HG03175 (cell line): ENCODE measurements around the gene ROBO1.

Experiments
- ATAC-seq: cut with Tn5 transposase; IDR thresholded peaks from one replicate; pipeline ENCODE4 v1.9.1; 2021; ENCODE audit warnings: mild to moderate bottlenecking, moderate library complexity; ENCODE audit not compliant: unreplicated experiment

Gene ROBO1

DNA sequence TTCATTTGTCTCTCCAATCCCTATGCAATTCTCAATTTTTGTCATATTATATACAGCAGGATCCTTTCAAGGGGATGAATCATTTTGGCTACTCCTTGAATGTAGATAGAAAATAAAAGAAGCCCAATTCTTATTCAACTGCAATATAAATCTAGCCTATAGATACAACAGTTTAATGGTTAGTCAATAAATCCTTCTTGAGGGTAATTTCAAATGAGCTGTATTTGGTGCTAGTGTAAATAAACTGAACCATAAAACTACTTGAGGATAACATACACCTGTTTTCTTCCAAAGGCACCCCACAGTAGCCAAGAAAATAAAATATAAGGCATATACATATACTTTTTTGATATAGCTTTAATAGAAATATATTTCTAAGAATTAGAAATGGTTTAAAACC lies 830.3 kb downstream of the ROBO1 start:
- ATAC-seq, result no peak

DNA sequence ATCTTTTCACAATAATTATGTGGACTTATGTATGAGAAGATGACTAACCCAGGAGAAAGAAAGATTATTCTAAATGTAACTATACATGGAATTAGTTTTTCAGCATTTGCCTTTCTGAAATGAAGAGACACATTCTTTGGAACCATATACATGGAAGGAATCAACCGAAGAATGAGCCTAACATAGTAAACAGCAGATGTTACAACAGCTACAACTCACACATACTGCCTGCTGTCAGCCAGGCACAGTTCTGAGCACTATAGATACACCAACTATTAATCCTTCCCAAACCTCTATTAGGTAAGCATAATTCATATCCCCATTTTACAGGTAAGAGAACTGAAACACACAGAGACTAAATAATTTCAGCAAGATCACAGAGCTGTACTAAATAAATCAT lies 840.0 kb downstream of the ROBO1 start:
- ATAC-seq, result no peak

DNA sequence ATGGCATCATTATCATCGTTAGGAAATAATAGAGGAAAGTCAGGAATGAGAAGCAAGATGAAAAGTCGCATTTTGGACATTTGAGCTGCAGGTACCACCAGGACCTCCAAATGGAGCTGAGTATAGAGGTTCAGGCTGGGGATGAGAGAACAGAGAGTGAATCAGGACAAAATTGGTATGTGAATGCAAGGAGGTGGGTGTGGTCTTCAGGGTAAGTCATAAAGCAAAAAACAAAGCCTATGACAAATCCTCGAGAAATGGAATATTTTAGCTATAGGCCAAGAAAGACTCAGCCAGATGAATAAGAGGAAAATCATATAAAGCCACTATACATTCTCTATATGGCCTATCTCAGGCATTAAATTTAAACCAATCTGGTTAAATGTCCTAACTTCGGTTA lies 841.3 kb downstream of the ROBO1 start:
- ATAC-seq, result no peak

DNA sequence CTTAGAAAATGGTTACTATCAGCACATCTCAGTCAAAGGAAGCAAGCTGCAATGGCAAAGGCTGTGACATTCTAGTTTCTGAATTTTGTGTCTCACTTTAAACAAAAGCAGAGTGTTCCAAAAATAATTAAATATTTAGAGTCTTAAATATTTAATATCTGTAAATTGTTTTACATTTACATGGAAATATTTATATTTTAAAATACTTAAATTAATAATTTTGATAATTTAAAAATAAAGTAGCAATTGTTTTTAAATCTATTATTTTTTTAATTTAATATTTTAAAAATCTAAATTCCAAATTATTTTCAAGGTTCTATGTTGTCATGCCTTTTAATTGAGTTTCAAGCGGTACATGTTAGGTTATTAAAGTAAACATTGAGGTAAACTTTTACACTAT lies 843.1 kb downstream of the ROBO1 start:
- no peak for ATAC-seq

DNA sequence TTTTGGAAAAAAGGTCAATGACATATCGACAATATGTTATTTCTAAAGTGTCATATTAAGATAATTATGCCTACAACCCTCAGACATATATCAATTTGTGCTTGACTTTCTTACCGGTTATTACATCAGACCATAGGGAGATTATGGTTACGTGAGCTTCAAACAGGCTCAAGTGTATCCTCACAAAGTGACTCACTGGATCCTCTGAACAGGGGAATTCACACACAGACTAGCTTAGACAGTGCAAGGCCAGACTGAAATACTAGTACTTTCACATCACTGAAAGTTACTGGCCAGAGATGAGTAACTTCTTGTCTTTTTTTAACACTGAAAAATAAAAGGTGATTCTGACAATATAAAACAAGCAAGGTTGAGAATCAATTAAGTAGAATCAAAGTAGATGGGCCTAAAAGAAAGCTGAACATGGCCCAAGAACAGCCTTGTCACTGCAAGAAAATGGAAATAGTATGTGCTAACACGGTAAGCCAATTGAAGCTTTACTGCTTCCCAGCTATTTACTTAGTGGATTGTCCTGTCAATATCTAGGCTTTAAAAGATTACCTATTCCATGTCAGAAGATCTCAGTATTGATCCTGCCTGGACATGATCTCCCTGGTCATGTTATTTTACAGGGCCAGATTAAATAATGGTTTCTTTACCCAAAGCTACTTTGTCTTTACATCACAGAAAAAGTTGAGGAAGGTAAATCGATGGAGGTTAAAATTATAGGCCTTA lies 848.6 kb downstream of the ROBO1 start:
- no peak for ATAC-seq

DNA sequence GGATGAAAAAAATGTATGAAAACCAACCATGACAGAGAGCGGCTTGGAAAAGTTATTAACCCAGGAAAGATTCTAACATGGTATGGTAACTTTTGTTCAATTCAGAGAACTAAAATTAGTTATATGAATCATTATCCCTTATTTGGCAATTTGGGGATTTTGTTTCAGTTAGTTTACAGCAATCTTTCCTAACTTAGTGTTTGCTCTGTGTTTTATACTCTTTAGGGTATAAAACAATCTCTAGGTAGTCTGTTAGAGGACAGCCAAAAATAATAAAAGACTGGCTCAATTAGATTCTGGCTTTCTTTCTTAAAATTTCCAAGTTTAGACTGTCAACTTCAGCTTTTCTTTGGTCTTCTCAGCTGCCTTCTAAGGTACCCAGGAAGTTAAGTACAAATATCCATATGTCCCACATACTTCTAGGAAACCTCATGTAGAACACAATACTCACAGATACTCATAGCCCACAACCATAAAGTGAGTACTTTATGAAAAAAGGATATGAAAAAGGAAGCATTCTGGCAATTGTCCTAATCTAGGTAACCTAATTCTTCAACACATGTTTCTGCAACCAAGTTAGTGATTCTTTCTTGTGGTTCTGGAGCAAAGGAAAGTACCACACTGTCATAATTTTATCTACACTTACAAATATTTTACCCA lies 849.3 kb downstream of the ROBO1 start:
- no peak for ATAC-seq

DNA sequence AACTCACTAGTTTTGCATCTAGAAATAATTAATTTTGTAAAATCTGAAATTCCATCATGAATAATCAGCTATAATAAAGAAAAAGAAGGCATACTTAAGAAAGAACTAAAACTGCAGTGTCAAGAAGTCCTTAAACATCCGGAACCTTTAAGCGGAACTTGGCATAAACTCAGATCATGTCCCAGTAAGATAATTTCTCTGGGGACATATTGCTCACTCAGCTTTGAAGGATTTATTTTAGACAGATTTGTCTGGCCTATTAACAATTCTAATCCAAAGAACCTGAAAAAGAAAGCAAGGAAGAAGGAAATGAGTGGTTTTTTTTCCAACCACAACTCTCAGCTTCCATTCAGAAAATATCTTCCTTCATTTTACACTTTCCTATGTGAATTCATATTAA lies 850.3 kb downstream of the ROBO1 start:
- ATAC-seq, result no peak

DNA sequence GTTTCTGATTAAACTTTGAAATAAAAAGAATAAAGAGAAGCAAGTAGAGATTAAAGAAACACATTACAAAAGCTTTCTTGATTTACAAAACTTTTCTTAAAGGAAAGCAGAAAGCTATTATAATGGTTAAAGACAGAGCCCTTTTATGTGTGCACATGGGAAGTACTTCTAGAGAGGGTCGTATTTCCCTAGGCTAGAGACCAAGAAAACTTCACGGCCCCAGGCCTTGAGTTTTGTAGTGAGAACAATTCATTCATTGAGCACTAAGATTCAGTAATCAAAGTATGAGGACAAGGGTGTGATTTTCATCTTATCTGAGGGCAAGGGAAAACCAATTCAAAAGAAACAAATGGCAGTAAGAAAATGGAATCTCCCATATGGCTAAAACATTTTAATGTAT lies 854.1 kb downstream of the ROBO1 start:
- no peak for ATAC-seq

DNA sequence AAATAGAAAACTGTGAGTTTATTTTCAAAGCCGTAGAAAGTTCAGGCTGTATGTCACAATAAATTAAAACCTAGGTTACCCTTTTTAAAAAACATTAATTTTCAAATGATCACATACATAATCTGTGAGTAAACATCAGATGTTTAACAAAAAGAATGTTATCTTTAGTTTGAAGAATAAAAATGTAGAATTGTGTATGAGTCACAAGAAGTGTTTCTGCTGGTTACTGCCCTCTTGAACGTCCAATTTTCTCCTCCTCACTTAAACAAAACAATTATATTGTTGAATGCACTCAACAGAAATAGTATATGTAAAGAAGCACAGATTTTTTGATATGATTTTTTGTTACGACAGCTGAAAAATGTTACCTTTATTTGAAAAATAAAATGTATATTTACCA lies 855.1 kb downstream of the ROBO1 start:
- no peak for ATAC-seq

DNA sequence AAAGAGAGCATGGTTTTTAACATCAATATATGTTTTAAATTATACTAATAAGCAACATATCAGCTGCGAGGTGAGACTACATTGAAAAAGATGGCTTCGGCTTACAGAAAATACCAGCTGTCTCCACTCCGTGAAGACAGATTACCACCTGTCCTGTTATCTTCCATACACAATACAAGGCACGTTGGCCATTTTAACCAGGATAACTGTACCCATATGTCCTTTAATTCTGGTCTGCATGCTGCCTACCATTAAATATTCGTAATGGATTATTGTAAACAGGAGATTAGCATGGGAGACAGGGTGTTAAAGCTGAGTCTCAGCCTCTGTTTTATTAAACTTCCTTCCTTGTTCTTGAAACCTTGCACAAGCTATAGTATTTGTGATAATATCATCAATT lies 855.5 kb downstream of the ROBO1 start:
- ATAC-seq, result no peak

DNA sequence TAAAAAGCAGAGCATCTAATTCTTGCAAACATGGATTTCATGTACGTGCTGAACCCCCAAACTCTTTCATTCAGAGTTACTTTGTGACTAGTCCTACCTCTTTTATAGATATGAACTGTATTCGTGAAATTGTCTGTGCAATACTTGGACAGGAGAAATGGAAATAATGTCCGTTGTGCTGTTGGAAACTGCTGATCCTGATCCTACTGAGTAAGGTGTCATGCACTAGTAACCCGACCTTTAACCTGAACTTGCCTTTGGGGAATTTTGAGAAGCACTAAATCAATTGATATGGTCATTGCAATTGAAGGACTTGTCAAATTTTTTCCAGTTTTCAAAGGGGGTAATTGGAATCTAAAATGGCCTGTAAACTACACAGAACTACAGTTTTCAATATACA lies 856.4 kb downstream of the ROBO1 start:
- no peak for ATAC-seq

DNA sequence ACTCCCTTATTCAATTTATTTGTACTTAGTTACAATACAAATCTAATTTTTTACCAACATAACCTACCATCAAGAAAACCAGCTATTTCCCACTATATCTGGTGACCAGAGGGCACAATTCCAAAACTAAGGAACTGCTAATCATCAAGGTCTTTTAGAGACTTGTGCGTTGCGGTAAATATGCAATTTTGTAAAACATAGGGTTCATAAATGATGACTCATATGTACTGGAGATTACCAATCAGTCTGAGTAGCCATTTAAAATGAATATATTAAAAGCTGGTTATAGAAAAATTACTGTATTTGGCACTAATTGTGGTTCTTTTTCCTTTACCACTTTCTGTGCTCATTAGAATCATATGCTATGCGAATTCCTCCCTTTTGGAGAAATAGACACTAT lies 859.6 kb downstream of the ROBO1 start:
- no peak for ATAC-seq

DNA sequence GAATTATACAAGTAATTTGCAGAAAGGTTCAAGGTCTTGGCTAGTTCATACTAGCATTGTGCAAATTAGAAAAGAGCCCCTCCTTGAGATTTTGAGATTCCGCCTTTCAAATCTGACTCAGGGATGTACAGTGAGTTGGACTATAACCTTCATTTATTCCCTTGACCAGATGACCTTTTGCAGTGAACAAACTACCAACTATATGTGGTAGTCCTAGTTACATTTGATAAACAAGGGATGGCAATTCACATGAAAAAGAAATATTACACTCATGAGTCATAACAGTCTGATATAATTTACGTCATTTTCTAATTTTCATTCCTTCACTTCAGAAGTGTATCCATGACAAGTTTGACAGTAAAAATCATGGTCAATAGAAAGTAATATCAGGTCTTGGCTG lies 860.4 kb downstream of the ROBO1 start:
- no peak for ATAC-seq

DNA sequence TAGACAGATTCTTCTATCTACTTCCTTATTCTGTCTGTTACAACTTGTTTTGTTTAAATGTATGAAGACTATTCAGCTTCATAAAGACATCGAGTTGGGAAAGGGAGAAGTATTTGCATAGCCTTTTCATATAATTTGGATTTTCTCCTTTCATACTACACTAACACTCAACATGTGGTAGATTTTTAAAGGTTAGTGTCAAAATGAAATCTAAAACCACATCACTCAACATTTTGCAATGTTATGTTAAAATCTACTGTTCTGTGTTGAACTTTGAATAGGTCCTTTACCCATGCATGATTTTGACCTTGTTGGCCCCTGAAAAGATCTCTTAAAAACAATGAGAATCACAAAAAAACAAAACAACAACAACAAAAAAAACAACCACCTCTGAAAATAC lies 860.9 kb downstream of the ROBO1 start:
- ATAC-seq, result no peak

DNA sequence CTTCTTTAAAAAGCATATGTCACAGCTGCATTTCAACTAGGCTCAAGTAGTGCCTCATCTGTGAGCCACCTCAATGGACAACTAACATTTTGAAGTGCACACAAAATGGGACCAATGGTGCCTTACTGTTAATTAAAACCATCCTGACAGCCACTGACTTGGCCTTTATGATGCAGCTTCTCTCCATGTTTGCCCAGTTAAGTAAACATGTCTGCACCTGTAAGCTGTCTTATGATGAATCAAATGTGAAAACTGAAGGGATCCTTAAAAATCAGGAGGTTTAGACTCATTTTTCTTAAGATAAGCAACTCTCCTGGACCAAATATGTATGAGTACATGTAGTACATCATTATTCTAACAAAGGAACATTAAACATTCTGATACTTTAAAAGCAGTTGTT lies 861.6 kb downstream of the ROBO1 start:
- ATAC-seq, result no peak

DNA sequence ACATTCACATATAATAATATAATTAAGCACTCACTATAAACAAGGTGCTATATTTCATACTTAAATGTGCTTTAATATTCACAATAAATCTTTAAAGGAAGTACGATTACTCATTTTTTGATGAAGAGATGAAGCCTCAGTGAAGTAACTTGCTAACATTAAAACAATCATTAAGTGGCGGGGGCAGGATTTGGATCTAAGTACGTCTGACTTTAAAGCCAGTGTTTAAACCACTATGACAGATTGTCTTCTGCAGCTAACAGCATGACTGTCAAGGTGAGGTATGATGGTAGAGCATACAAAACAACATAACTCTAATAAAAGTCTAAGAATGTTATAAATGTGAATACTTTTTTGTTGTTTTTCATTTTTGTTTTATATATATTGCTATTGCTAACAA lies 862.1 kb downstream of the ROBO1 start:
- no peak for ATAC-seq

DNA sequence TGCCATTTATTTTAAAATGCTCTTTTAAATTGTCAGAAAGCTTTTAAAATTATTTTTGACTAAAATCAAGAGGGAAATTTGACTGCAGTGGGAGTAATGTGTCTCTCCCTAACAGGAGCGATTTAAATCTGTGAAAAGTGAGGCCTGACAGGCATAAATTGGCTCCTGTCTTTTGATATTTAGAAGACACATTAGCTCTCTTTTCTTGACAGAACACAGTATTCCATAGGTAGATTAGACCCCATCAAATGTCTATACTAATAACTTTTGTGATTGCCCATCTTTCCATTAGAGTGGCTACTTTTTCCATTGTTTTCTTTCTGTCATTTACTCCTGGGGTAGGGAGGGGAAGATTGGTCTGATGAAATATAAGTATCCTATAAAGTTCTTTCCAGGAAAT lies 866.3 kb downstream of the ROBO1 start:
- no peak for ATAC-seq

DNA sequence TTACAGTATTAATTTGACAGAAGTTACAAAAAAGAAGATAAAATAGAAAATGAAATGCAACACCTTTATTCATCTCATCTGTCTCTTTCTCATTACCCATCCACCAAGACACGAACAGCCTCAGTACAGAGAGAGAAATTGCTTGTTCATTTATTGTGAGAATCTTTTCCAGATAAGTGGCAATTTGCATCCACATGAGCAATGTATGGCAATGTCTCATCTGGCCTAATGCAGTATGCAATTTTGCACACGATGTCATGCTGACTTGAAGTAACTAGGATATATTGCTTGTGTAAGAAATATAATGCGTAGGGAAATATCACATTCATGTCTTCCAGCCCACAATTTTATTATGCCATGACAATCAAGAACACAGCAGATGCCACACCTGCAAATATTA lies 866.9 kb downstream of the ROBO1 start:
- no peak for ATAC-seq

DNA sequence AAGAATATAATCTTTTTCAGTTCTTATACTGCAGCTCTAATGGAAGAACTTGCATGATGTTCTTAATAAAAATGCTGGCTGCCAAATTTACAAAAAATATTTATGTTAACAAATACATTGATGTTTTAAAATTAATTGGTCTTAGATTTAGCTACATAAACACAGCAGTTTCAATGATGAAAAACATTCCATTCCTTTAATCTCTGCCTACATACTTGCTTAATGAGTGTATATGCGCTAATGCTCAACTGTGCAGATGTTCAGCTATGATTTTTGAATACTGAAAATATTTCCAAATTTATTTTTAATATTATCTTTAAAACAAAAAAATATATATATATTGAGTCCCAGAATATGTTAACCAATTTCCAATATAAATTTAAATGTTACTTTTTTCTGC lies 867.4 kb downstream of the ROBO1 start:
- ATAC-seq, result no peak

DNA sequence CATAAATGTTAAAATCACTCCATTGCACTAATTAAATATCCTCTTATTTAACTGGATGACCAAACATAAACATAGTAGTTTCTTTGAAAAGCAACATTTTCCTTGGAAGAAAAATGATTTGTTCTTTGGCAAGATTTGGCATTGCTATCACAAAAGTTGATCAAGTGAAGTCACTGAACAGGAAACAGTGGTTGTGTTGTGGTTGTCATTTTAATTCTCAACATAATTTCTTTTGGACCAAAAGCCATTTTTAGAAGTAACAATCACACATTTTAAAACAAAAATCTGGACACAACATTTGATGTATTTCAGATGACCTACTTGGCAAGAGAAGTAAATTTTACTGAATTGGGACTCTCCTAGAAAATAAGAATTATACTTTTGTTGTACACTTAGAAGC lies 872.3 kb downstream of the ROBO1 start:
- ATAC-seq, result no peak

DNA sequence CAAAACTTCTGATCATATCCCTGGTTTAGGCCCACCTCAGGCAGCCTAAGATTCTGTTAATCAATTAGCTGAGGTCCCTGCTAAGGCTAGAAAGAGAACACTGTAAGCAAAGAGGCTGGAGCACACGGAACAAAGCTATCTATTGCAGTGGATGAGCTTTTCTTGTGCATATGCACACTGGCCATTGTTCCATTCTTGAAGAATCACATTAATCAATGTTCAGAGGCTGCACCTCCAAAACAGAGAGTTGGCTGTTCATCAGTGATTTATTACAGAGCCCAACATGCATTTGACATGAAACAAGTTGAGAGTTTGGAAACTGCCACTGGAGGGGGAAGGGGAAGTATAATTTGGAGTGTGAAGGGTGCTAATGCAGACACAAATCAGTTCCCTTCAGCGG lies 873.0 kb downstream of the ROBO1 start:
- no peak for ATAC-seq

DNA sequence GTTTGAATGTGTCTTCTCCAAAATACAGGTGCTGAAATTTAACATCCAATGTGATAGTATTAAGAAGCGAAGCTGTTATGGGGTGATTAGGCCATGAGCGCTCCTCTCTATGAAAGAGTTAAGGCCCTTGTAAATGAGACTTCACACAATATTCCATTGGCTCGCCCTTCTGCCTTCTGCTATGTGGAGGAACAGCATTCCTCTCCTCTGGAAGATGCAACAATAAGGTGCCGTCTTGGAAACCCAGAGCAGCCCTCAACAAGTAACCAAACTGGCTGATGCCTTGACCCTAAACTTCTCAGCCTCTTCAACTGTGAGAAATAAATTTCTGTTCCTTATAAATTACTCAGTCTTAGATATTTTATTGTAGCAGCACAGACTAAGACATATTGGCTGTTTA lies 874.6 kb downstream of the ROBO1 start:
- no peak for ATAC-seq

DNA sequence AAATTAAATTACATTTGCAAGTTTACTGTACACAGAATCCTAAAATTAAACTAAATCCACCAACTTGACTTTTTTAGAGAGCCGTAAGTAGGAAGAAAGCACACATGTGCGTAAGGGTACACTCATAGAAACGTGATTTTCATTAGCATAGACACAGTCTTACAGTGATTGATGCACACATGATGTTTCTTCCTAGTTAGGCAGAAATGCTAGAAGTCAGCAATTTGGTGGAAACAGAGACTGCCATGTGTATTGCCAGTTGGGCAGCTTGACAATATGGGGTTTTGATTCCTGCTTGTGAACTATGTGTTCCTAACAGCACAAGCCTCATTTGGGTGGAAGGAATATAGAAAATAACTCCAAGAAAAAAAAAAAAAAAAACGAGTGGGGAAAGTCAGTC lies 878.5 kb downstream of the ROBO1 start:
- no peak for ATAC-seq
